Prostate gland (tissue), 2 donors: ENCODE results near the gene GPATCH8.

ENCODE experiments used
- CTCF ChIP-seq, 4 experiments: fragments of 200-600 bp in 2 of 4; fragments of 450-650 bp in 2 of 4; sonication (generic) in 2 of 4; IDR thresholded peaks; 1 replicate in 3 of 4; 2 replicates in 1 of 4; pipeline ENCODE4 v1.5.1; 2016 to 2019; ENCODE audit warnings: antibody characterized with exemption in 4 of 4, mild to moderate bottlenecking in 2 of 4, moderate library complexity in 2 of 4
- POLR2A ChIP-seq: fragments of 450-650 bp; IDR thresholded peaks from one replicate; pipeline ENCODE4 v1.6.1; 2016; ENCODE audit warnings: antibody characterized with exemption, mild to moderate bottlenecking
- POLR2AphosphoS5 ChIP-seq: sonication (generic); formaldehyde crosslinking; IDR thresholded peaks from one replicate; pipeline ENCODE4 v1.6.1; 2017; ENCODE audit warnings: antibody characterized with exemption

- TF ChIP-seq POLR2AphosphoS5 (no peak), CTCF (IDR thresholded peaks at IDR 0.05) (no peak), POLR2A (no peak)
These were observed 113.4 kb downstream of the GPATCH8 start for GRCh38 chr17:44389723-44390202.
